Measurements from ENCODE around the gene EIF5B.
"Not testable (repeated sequence)": the region's sequence is repeated elsewhere in the genome, so short reads cannot be mapped to it uniquely, and the experiment has no call there.

The EIF5B gene, protein sequence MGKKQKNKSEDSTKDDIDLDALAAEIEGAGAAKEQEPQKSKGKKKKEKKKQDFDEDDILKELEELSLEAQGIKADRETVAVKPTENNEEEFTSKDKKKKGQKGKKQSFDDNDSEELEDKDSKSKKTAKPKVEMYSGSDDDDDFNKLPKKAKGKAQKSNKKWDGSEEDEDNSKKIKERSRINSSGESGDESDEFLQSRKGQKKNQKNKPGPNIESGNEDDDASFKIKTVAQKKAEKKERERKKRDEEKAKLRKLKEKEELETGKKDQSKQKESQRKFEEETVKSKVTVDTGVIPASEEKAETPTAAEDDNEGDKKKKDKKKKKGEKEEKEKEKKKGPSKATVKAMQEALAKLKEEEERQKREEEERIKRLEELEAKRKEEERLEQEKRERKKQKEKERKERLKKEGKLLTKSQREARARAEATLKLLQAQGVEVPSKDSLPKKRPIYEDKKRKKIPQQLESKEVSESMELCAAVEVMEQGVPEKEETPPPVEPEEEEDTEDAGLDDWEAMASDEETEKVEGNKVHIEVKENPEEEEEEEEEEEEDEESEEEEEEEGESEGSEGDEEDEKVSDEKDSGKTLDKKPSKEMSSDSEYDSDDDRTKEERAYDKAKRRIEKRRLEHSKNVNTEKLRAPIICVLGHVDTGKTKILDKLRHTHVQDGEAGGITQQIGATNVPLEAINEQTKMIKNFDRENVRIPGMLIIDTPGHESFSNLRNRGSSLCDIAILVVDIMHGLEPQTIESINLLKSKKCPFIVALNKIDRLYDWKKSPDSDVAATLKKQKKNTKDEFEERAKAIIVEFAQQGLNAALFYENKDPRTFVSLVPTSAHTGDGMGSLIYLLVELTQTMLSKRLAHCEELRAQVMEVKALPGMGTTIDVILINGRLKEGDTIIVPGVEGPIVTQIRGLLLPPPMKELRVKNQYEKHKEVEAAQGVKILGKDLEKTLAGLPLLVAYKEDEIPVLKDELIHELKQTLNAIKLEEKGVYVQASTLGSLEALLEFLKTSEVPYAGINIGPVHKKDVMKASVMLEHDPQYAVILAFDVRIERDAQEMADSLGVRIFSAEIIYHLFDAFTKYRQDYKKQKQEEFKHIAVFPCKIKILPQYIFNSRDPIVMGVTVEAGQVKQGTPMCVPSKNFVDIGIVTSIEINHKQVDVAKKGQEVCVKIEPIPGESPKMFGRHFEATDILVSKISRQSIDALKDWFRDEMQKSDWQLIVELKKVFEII

DNA sequence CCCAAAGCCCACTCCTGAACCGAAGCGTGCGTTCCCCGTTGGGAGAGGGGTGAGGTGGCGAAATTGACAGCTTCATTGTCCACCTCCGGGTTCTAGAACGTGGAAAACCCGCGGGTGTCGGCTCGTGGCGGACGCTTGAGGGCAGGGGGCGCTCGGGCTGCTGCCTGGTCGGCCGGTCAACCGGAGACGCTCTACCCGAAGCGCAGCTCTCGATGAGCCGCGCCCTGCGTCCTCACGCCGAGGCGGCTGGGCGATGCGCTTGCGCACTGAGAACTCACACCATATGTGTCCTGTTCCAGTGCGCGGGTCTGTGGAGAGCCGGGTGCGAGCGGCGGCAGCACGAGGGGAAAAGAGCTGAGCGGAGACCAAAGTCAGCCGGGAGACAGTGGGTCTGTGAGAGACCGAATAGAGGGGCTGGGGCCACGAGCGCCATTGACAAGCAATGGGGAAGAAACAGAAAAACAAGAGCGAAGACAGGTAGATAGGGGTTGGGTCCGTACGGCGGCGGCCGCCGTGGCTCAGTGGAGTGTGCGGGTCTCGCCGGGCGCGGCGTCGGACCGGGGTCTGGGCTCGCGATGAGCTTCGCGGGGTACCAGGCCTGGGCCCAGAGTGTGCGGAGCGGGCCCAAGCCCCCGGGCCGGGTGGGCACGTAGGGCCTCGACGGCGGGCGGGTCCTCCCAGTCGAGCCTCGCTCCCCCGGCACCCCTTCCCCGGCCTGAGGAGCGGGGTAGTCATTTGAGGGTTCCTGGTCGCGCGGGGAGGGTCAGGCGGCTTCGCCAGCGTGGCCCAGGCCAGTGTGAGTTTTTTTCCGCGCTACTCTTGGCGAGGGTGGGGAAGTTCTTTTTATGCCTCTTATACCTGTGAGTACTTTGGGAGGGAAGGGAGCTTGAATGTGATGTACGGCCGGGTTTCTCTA is at the start of gene EIF5B:
EIF5B (plus strand) TSS at position 277 of the 916 bp plus-strand sequence; CDS start at position 443, 166 bp downstream.
- DNase-seq: peak; percentile 92

DNA sequence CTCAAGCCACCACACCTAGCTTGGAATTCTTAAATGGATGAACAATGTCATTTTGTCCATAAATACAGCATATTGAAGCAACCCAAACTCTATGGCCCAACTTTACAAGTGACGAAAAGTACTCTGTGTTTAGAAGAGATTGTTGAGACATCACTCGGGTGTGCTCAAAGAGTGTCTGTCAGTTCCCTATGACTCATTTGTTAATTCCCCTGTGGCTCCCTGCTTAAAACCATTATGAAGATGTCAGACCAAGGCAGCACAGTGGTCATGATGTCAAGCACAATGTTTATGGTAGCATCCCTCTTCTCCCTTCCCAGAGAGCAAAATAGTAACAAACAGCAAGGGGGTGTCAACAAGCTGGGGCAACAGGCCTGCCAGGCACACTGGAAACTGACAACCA is 39.2 kb upstream of the EIF5B start:
- no peak for DNase-seq

DNA sequence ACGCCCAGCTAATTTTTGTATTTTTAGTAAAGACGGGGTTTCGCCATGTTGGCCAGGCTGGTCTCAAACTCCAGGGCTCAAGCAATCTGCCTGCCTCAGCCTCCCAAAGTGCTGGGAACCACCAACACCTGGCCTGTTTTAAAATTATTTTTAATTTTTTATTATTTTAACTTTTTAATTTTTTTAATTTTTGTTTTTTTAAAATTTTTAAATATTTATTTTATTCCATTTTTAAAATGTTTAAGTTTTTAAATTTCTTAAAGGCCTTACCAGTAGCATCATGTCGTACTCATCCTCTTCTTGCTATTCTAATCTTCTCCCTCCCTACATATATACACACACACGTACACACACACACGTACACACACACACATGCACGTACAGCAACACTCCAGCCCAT is 37.6 kb upstream of the EIF5B start:
- DNase-seq: no peak

DNA sequence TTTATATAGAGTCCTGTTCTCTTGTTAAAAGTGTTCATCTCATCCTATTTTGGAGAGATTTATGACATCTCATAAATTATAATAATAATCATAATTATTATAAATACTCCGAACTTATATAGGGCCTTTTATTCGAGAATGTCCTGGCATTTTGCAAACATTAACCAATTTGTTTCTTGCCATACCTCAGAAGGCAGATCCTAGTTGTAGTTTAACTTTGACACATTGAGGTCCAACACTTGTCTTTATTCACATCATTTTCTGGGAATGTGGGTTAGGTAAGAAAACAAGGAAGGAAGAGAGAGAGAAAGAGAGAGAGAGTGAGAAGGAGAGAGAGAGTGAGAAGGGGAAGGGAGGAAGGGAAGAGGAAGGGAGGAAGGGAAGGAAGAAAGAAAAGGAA is 36.1 kb upstream of the EIF5B start, which contains the start of gene LYG1:
LYG1 (minus strand) TSS at position 101 of the 400 bp plus-strand sequence. CDS start 5,527 bp downstream, outside the sequence.
- DNase-seq: not testable (repeated sequence)

DNA sequence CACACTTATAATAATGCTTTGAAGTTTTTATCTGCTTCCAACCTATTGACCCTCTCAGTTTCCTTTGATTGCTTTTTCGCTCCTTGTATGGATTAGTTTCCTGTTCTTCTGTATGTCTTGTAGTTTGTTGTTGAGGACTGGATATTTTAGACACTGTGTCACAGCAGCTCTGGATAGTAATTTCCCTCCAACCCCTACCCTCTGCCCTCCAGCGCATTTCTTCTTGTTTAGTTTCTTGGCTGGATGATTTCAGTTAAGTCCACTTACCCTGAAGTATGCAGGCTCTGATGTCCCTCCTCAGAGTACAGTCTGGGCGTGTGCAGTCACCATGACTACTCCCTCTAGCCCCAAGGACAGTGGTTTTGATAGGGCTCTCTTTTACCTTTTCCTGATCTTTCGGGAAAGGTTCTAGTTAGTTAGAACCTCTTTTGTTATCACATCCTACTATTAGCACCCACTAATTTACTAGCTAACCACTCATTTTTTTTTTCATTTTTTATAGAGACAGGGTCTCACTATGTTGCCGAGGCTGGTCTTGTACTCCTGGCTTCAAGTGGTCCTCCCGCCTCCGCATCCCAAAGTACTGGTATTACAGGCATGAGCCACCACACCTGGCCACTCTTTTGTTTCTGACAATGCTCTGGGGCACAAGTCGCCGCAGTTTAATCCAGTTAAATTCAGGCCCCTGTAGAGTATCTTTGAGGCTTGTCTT is 19.9 kb upstream of the EIF5B start:
- no peak for DNase-seq

DNA sequence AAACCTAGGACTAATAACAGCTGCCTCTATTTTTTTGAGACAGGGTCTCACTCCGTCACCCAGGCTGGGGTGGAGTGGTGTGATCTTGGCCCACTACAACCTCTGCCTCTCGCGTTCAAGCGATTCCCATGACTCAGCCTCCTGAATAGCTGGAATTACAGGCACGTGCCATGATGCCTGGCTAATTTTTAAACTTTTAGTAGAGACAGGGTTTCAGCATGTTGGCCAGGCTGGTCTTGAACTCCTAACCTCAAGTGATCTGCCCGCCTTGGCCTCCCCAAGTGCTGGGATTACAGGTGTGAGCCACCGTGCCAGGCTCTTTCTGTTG is 19.4 kb upstream of the EIF5B start:
- DNase-seq: not testable (repeated sequence)

DNA sequence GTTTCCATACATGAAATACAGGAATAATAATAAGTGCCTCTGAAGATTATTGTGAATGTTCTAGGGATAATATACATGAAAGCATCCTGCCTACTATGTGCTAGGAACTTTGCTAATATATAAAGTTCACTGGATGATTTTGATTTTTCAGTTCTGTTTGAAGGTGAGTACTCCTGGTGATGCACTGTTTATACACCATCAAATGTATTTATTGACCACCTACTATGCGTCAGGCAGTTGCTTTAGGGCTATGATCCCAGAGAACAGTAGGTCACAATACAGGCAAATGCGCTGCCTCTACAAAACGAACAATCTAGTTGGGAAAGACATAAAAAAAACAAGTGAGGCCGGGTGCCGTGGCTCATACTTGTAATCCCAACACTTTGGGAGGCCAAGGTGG is 11.8 kb upstream of the EIF5B start:
- DNase-seq: no peak

DNA sequence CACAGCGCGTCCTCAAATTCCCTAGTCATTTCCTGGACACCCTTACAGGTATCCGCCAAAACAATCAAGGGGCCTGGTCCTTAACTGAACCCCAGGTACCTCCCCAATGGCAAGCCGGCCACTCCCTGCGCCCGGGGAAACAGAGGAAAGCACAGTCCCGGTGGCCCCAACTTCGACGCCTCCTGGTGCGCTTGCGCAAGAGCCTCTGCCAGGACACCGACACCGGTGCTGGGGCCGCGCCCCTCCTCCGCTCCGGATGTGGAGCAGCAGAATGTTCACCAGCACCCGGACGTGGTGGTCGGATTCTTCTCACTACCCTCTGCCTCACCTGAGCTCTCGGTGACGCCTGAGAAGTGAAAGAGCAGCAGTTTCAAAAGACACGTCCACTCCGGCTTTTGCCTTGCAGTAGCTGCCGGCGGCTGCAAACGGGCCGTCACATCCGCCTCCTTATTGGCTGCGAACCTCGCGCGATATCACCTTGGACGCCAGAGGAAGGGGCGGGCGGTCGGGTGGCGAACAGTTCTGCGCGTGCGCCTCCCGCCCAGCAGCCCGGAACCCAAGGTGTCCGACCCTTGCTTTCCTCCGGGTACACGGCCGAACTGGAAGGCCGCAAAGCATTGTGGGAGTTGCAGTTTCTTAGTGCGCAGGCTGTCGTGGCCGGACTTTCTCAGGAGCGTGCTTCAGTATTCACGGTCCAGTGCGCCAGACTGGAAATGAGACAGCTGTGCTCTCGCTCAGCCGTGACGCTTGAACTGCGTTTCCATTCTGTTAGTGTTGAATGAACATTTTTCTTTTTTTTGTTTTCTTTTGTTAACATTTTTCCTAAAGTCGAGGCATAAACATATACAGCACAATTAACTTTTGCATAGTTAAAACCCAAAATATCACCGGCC is 1.0 kb upstream of the EIF5B start, which contains the start of gene TXNDC9:
TXNDC9 (minus strand) TSS at position 423 of the 893 bp plus-strand sequence. CDS start 3,123 bp downstream, outside the sequence.
- DNase-seq: peak; percentile 95

DNA sequence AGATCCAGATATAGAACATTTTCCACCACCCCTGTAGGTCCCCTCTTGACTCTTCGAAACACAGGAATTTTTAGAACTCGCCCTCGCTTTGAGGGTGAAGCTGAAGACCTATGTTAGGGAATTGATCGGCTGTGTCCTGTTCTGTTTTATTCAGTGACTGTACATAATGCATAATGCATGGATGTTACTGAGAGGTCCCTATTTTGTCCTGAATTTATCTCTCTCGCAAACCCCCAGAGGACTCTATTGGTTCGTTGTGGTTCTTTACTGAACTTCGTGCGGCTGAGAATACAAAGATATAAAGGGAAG is 431 bp upstream of the EIF5B start:
- DNase-seq: no peak

DNA sequence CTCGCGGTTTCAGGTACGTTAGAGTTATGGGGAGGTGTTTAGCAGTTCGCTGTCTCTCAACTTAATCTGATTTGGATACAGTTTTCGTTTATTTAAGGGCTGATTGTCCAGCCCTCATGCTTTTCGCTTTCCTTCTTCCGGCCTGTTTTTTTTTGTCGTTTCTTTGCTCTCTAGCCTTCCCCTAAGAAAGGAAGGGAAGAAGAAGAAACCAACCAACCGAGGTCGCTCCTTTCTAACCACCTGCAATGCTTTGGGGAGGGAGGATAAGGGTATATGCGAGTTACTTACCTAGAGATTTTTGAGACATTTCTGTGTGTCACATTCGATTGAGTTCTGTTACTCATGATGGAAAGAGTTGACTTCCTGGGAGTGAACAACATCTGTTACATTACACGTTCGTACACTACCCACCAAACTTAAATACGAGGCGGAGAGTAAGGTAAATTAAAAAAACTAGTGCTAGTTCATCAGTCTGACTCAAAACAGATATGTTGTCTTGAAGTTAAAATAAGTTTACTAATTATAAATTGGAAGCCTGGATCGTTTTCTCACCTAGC is 918 bp downstream of the EIF5B start:
- no peak for DNase-seq

DNA sequence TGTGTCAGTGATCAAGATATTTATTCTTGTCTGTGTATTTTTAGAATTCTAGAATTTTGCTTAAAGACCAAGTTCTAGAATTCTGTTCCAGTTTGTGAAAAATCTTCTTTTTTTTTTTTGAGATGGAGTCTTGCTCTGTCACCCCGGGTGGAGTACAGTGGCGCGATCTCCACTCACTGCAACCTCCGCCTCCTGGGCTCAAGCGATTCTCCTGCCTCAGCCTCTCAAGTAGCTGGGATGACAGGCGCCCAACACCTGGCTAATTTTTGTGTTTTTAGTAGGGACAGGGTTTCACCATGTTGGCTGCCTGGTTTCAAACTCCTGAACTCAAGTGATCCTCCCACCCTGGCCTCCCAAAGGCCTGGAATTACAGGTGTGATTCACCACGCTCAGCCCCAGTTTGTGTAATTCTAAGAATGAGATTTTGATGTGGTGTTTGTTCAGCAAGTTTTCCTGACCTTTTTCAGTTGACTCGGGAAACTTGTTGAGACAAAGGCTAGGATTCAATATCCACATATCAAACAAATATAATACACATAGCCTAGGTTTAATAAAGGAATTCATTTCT is 3.6 kb downstream of the EIF5B start:
- DNase-seq: no peak

DNA sequence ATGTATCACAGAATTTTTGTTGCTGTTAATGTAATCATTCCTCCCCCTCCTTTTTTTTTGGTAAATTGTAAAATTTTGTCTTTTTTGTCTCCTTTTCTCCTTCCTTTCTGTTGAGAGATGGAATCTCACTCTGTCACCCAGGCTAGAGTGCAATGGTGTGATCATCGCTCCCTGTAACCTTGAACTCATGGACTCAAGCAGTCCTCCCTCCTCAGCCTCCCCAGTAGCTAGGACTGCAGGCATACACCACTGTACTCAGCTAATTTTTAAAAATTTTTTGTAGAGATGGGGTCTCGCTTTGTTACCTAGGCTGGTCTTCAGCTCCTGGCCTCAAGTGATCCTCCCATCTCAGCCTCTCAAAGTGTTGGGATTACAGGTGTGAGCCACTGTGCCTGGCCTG is 5.3 kb downstream of the EIF5B start:
- DNase-seq: no peak

DNA sequence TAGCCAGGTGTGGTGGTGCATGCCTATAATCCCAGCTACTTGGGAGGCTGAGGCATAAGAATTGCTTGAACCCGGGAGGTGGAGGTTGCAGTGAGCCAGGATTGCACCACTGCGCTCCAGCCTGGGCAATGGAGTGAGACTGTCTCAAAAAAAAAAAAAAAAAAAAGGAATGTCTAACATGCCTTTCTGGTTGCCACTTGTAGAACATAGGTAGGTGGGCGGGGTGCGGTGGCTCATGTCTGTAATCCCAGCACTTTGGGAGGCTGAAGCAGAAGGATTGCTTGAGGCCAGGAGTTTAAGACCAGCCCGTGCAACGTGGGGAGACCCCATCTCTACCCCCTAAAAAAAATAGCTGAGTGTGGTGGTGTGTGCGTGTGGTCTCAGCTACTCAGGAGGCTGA is 8.3 kb downstream of the EIF5B start:
- DNase-seq: not testable (repeated sequence)

DNA sequence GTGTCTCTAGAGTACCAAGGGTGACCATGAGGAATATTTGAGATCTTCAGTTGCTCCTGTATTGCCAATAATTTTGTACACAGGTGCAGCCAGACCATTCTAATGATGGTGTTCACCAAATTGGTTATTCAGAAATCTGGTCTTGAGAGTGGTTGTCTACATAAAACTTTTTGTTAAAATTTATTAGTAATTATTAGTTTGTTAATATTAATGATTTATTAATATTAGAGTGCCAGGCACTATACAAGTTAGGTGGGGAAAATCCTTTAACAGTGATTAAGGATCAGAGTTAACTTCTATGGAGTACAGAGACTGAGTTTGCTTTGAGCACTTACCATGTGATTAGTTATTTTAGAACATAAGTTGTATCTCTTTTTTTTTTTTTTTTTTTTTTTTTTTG is 9.0 kb downstream of the EIF5B start:
- no peak for DNase-seq

DNA sequence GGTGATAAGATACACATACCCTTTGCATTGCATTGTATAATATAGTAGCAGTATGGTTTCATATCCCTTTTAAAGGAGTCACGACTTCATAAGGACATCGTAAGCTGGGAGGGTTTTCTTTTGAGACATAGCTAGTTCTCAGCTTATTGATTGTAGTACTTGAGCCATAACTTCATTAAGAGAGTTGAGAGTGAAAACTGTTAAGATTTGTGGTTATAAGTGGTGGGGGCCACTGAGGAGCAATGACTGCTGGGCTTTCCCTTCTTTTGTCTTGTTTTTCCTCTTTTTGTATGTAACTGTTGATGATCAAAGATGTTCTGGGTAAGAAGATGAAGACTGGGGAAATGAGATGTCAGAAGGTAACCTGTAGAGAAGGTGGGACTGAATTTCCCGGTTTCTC is 11.0 kb downstream of the EIF5B start:
- no peak for DNase-seq

DNA sequence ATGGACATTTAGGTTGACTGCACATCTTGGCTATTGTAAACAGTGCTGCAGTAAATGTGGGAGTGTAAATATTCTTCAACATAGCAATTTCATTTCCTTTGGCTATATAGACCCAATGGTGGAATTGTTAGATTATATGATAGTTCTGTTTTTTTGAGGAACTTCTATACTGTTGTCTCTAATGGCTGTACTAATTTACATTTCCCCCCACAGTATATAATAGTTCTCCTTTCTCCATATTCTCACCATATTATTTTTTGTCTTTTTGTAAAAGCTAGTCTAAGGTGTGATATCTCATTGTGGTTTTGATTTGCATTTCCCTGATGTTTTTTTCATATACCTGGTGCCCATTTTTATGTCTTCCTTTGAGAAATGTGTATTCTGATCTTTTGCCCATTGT is 13.0 kb downstream of the EIF5B start:
- DNase-seq: no peak

DNA sequence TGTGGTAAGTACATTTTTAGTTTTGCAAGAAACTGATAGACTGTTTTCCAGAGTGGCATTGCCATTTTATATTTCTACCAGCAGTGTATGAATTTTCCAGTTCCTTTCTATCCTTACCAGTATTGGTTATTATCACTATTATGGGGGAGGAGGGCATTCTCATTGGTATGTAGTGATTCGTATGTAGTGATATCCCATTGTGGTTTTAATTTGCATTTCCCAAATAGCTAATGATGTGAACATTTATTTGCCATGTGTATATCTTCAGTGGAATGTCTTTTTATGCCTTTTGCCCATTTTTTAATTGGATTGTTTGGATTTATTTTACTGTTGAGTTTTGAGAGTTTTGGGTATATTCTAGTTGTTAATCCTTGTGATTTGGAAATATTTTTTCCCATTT is 16.9 kb downstream of the EIF5B start:
- no peak for DNase-seq

DNA sequence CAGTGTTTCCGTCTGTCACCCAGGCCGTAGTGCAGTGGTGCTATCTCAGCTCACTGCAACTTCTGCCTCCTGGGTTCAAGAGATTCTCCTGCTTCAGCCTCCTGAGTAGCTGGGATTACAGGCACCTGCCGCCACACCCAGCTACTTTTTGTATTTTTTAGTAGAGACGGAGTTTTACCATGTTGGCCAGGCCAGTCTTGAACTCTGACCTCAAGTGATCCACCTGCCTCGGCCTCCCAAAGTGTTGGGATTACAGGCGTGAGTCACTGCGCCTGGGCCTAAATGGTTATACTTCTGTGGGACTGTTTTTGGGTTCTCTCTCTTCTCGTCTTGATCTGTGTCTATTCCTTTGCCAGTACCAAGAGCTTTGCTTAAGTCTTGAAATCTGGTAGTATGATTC is 17.6 kb downstream of the EIF5B start:
- not testable (repeated sequence) for DNase-seq

DNA sequence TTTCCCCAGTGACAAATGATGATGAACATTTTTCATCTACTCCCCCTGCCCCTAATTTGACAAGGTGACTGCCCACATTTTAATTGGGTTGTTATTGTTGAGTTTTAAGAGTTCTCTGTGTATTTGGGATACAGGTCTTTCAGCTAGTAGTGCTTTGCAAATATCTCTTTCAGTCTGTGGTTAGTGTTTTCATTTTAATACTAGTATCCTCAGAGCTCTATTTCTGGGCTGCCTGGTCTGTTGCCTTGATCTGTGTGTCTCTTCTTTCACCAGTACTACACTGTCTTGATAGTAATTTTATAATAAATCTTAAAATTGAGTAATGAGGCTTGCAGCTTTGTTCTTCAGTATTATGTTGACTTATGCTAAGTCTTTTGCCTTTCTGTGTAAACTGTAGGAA is 19.7 kb downstream of the EIF5B start:
- DNase-seq: no peak

DNA sequence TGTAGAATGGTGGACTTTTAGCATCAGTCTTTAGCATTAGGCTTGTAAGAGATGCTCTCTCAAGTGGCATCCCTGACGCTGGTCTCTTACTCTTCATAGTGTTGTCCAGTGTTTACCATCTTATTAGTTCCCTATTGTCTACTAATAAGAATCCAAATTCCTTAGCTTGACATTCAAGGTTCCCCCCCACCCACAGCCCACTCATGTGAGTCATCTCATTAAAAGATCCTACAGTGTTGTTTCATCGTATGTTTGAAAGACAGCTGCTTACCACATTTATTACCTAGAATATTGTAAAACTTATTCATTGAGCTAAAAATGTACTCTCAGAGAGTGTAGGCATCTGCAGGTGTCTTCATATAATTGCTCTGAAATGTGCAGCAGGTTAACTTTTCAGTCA is 28.5 kb downstream of the EIF5B start:
- DNase-seq: no peak

All from activated T-cell treated with anti-CD3 and anti-CD28 coated beads, Interleukin-2, amount 50 U/mL, for 1 hour (primary cell).